RWPE2 (cell line): ENCODE measurements around the gene NPY1R.

Experiments
- ATAC-seq: fragments of 200-7000 bp; cut with Tn5 transposase; 3 replicates; pipeline ENCODE4 v1.9.1; 2021; ENCODE audit warnings: low read depth
- DNase-seq: peaks from one replicate; pipeline ENCODE4 v3.0.0-alpha.2; 2020; ENCODE audit warnings: low spot score
- H3K27ac ChIP-seq: fragments of 450-650 bp; 2 replicates; pipeline ENCODE4 v1.5.1; 2017; ENCODE audit warnings: mild to moderate bottlenecking; ENCODE audit not compliant: poor library complexity, severe bottlenecking
- H3K27me3 ChIP-seq: fragments of 250-450 bp; sonication (Bioruptor Pico); 2 replicates; pipeline ENCODE4 v1.5.1; 2021; ENCODE audit warnings: mild to moderate bottlenecking, moderate library complexity; ENCODE audit not compliant: insufficient read depth, poor library complexity, severe bottlenecking
- H3K36me3 ChIP-seq: fragments of 250-450 bp; sonication (Bioruptor Pico); 2 replicates; pipeline ENCODE4 v1.5.1; 2020; ENCODE audit warnings: low read depth, mild to moderate bottlenecking, moderate library complexity
- H3K4me1 ChIP-seq: fragments of 250-450 bp; sonication (Bioruptor Pico); 2 replicates; pipeline ENCODE4 v1.5.1; 2021; ENCODE audit warnings: mild to moderate bottlenecking, moderate library complexity; ENCODE audit not compliant: insufficient read depth, poor library complexity, severe bottlenecking
- H3K4me3 ChIP-seq: fragments of 250-450 bp; sonication (Bioruptor Pico); 2 replicates; pipeline ENCODE4 v1.5.1; 2021; ENCODE audit warnings: mild to moderate bottlenecking, moderate library complexity; ENCODE audit not compliant: severe bottlenecking
- H3K9me3 ChIP-seq: fragments of 250-450 bp; sonication (Bioruptor Pico); 2 replicates; pipeline ENCODE4 v1.5.1; 2021; ENCODE audit warnings: mild to moderate bottlenecking, moderate library complexity; ENCODE audit not compliant: severe bottlenecking
- TF ChIP-seq, protein P1 (sequence below): fragments of 450-650 bp; IDR thresholded peaks from one replicate; pipeline ENCODE4 v1.5.1; 2017; ENCODE audit warnings: mild to moderate bottlenecking, moderate library complexity; ENCODE audit not compliant: poor library complexity, severe bottlenecking

Gene NPY1R

DNA sequence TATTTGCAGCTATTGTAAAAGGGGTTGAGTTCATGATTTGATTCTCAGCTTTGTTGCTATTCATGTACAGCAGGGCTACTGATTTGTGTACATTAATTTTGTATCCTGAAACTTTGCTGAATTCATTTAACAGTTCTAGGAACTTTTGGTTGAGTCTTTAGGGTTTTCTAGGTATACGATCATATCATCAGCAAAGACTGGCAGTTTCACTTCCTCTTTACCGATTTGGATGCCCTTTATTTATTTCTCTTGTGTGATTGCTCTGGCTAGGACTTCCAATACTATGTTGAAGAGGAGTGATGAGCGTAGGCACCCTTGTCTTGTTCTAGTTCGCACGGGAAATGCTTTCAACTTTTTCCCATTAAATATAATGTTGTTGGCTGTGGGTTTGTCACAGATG is 48.1 kb downstream of the NPY1R start:
- Histone ChIP-seq H3K4me3 (no peak overlapping the region), H3K36me3 (no peaks in the 10 kb centered on the region), H3K9me3 (no peaks in the 10 kb centered on the region), H3K27ac (no peak overlapping the region), H3K27me3 (no peaks in the 10 kb centered on the region), H3K4me1 (no peaks in the 10 kb centered on the region)
- DNase-seq: no peak
- TF ChIP-seq, protein P1, sequence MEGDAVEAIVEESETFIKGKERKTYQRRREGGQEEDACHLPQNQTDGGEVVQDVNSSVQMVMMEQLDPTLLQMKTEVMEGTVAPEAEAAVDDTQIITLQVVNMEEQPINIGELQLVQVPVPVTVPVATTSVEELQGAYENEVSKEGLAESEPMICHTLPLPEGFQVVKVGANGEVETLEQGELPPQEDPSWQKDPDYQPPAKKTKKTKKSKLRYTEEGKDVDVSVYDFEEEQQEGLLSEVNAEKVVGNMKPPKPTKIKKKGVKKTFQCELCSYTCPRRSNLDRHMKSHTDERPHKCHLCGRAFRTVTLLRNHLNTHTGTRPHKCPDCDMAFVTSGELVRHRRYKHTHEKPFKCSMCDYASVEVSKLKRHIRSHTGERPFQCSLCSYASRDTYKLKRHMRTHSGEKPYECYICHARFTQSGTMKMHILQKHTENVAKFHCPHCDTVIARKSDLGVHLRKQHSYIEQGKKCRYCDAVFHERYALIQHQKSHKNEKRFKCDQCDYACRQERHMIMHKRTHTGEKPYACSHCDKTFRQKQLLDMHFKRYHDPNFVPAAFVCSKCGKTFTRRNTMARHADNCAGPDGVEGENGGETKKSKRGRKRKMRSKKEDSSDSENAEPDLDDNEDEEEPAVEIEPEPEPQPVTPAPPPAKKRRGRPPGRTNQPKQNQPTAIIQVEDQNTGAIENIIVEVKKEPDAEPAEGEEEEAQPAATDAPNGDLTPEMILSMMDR: no peak
- ATAC-seq: no peak

DNA sequence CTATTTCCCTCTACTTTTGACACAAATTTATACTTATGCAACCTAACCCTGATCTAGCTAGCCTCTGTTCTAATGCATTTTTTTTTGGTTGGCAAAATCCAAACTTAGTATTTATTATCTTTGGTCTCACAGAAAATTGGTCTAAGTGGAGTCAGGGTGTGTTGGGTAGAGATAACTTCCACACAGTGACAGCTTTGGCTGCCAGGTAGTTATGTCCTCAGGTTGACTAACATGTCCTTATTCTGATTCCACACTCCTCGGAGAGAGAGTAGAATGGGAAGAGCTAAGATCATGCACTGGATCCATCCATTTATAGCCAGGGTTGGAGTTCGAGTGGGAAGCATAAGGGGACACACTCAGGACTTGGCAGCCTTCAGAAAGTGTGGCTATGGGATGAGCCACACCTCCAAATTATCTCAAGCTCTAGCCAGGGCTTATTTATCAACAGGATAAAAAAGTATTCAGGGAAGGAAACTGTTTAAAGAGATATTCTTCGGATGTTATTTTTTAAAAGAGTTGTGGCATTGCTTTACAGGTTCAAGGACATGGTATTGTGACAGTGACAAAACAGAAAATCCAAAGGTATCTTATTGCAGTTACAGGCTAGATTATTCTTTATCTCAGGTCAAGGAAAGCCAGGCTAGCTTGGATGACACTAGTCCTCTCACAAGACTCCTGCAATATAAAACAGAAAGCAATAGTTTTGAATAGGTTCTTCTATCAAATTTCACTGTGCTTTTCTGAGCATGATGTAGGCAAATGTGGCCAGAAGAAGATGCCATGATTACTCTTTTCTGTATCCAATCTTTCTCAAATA is 51.5 kb downstream of the NPY1R start:
- Histone ChIP-seq H3K9me3 (no peaks in the 10 kb centered on the region), H3K36me3 (no peaks in the 10 kb centered on the region), H3K4me3 (no peak overlapping the region), H3K27me3 (no peaks in the 10 kb centered on the region), H3K4me1 (no peaks in the 10 kb centered on the region), H3K27ac (no peak overlapping the region)
- DNase-seq (no peak), ATAC-seq (no peak)
- TF ChIP-seq, protein P1: no peak

DNA sequence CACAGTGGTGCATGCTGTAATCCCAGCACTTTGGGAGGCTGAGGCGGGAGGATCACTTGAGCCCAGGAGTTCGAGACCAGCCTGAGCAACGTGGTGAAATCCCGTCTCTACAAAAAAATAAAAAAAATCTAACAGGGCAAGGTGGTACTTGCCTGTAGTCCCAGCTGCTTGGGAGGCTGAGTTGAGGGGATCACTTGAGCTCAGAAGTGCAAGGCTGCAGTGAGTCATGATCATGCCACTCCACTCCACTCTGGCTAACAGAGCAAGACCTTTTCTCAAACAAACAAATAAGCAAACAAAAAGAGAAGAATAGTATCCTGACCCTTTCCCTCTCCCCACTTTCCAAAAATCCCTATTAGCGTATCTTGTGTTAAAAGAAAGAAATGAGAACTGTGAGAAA is 52.7 kb downstream of the NPY1R start:
- TF ChIP-seq, protein P1: no peak
- no peak for ATAC-seq
- no peaks in the 10 kb centered on the region for H3K36me3 ChIP-seq

DNA sequence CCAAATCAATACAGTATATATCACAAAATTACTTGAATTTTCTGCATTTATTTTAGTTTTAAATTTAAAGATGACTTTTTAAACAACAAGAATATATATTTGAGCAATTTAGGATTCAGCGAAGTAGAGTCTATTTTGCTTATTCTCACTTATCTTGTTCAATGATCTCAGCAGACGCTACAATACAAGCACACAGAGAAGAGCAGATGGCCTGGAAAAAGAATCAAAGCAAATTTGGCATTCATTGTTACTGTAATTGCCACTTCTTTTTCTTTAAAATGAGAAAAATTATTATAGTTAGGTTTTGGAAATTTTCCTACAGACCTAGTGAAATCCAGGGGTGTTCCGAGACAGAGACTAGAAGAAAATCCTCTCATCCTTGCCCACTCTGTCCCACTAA is 57.5 kb downstream of the NPY1R start:
- H3K4me3 ChIP-seq: no peak overlapping the region
- DNase-seq: no peak
- no peaks in the 10 kb centered on the region for H3K9me3 ChIP-seq
- no peak overlapping the region for H3K27ac ChIP-seq
- no peaks in the 10 kb centered on the region for H3K4me1 ChIP-seq
- H3K36me3 ChIP-seq: no peaks in the 10 kb centered on the region
- no peak for ATAC-seq
- TF ChIP-seq, protein P1: no peak
- no peaks in the 10 kb centered on the region for H3K27me3 ChIP-seq

More for the DNA sequence above, 52.7 kb downstream of the NPY1R start:
- Histone ChIP-seq H3K27me3 (no peaks in the 10 kb centered on the region), H3K4me1 (no peaks in the 10 kb centered on the region), H3K9me3 (no peaks in the 10 kb centered on the region), H3K4me3 (no peak overlapping the region), H3K27ac (no peak overlapping the region)
- no peak for DNase-seq
